Natural killer cell (primary cell): ENCODE data around the gene CLDN12. TPM values are rescaled to one million over a fixed set of nuclear protein-coding genes. Genes with fewer than 3 reads are reported as not detected.

Source experiments
- ATAC-seq, 3 donors: fragments of 150-1000 bp in 2 of 3; fragments of 200-7000 bp in 1 of 3; cut with Tn5 transposase; 1 replicate in 1 of 3; 2 replicates in 2 of 3; pipeline ENCODE4 v1.10.0; 2021; ENCODE audit warnings: mild to moderate bottlenecking in 2 of 3, moderate library complexity in 2 of 3
- DNase-seq, 2 donors: peaks; one replicate each; pipeline versions ENCODE4 v3.0.0 to v3.0.0-alpha.2; 2013 to 2021; ENCODE audit warnings: mixed read lengths in 1 of 2
- H3K27ac ChIP-seq: one replicate; pipeline ENCODE4 v1.5.1; 2013; ENCODE audit warnings: mild to moderate bottlenecking, low read length
- H3K27me3 ChIP-seq: one replicate; pipeline ENCODE4 v1.6.1; 2013; ENCODE audit warnings: low read length; ENCODE audit not compliant: control insufficient read depth, insufficient read depth
- H3K36me3 ChIP-seq: one replicate; pipeline ENCODE4 v1.6.1; 2013; ENCODE audit warnings: low read length; ENCODE audit not compliant: control insufficient read depth, insufficient read depth
- H3K4me1 ChIP-seq: one replicate; pipeline ENCODE4 v1.6.1; 2013; ENCODE audit warnings: low read length; ENCODE audit not compliant: control insufficient read depth, insufficient read depth
- H3K4me3 ChIP-seq: one replicate; pipeline ENCODE4 v1.5.1; 2013; ENCODE audit warnings: low read length
- H3K9me3 ChIP-seq: one replicate; pipeline ENCODE4 v1.6.1; 2013; ENCODE audit warnings: low read length; ENCODE audit not compliant: control insufficient read depth, insufficient read depth
- H3K27ac Mint-ChIP-seq, 2 donors: one replicate each; pipeline ENCODE4 v1.8.0; 2022; ENCODE audit warnings: mild to moderate bottlenecking in 2 of 2, mixed read lengths in 2 of 2, moderate library complexity in 1 of 2
- H3K27me3 Mint-ChIP-seq, 2 donors: one replicate each; pipeline ENCODE4 v1.8.0; 2022; ENCODE audit warnings: low read depth in 2 of 2, mixed read lengths in 2 of 2
- H3K36me3 Mint-ChIP-seq: one replicate; pipeline ENCODE4 v1.8.0; 2022; ENCODE audit warnings: mixed read lengths
- H3K4me1 Mint-ChIP-seq, 2 donors: one replicate each; pipeline ENCODE4 v1.8.0; 2022; ENCODE audit warnings: mixed read lengths in 2 of 2
- H3K4me3 Mint-ChIP-seq: one replicate; pipeline ENCODE4 v1.8.0; 2022; ENCODE audit warnings: mild to moderate bottlenecking, moderate library complexity, mixed read lengths
- H3K9me3 Mint-ChIP-seq, 2 donors: one replicate each; pipeline ENCODE4 v1.8.0; 2022; ENCODE audit warnings: mixed read lengths in 2 of 2
- WGBS: methylation state at CpG from one replicate; pipeline ENCODE4 v1.1.7; 2013; ENCODE audit warnings: missing lambda C conversion rate; ENCODE audit not compliant: insufficient coverage; 5-methylcytosine and 5-hydroxymethylcytosine counted together
- intact Hi-C: fragments of 100-400 bp; cut with micrococcal nuclease; formaldehyde crosslinking; loops from one replicate; pipeline ENCODE4 v1.14.2; 2022
- total RNA-seq, 4 donors: library from RNA; stranded (reverse); fragments of 120-200 nt in 1 of 4; gene quantifications; one replicate each; pipeline versions ENCODE4 v1.2.3 to v1.2.4, GENCODE V29; 2013 to 2022
- TF ChIP-seq, protein P1 (sequence below): fragments of 200-600 bp; IDR thresholded peaks from one replicate; pipeline ENCODE4 v1.8.0; 2022; ENCODE audit warnings: antibody characterized with exemption

The CLDN12 gene
- total RNA-seq, 3 donors from 2014 or later (not counting 1 experiment from before 2014, with no cell fraction given): 0.68 to 0.86 (median 0.71) TPM

GRCh38 chr7:90425376-90425775, 22.1 kb downstream of the CLDN12 start:
- Histone ChIP-seq H3K36me3 (no peaks in the 10 kb centered on the region), H3K27me3 (no peaks in the 10 kb centered on the region), H3K27ac (no peak overlapping the region), H3K9me3 (no peaks in the 10 kb centered on the region), H3K4me3 (no peak overlapping the region), H3K4me1 (no peaks in the 10 kb centered on the region)
- no peak overlapping the region for H3K27ac Mint-ChIP-seq
- ATAC-seq (no peak), DNase-seq (no peak)
- 71% methylated on average over 1 of the region's 2 CpGs for WGBS
- H3K9me3 Mint-ChIP-seq: no peaks in the 10 kb centered on the region
- H3K4me1 Mint-ChIP-seq: no peaks in the 10 kb centered on the region
- peaks cover 0 to 8% of the 10 kb centered on the region in 2 donors for H3K27me3 Mint-ChIP-seq
- H3K36me3 Mint-ChIP-seq: no peaks in the 10 kb centered on the region
- intact Hi-C loops: loop anchor here (5.0 kb wide), 2 partner anchors 113 to 1638 kb away; no protein-coding TSS in a partner anchor
- H3K4me3 Mint-ChIP-seq: no peak overlapping the region
- TF ChIP-seq, protein P1, sequence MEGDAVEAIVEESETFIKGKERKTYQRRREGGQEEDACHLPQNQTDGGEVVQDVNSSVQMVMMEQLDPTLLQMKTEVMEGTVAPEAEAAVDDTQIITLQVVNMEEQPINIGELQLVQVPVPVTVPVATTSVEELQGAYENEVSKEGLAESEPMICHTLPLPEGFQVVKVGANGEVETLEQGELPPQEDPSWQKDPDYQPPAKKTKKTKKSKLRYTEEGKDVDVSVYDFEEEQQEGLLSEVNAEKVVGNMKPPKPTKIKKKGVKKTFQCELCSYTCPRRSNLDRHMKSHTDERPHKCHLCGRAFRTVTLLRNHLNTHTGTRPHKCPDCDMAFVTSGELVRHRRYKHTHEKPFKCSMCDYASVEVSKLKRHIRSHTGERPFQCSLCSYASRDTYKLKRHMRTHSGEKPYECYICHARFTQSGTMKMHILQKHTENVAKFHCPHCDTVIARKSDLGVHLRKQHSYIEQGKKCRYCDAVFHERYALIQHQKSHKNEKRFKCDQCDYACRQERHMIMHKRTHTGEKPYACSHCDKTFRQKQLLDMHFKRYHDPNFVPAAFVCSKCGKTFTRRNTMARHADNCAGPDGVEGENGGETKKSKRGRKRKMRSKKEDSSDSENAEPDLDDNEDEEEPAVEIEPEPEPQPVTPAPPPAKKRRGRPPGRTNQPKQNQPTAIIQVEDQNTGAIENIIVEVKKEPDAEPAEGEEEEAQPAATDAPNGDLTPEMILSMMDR: no peak

DNA sequence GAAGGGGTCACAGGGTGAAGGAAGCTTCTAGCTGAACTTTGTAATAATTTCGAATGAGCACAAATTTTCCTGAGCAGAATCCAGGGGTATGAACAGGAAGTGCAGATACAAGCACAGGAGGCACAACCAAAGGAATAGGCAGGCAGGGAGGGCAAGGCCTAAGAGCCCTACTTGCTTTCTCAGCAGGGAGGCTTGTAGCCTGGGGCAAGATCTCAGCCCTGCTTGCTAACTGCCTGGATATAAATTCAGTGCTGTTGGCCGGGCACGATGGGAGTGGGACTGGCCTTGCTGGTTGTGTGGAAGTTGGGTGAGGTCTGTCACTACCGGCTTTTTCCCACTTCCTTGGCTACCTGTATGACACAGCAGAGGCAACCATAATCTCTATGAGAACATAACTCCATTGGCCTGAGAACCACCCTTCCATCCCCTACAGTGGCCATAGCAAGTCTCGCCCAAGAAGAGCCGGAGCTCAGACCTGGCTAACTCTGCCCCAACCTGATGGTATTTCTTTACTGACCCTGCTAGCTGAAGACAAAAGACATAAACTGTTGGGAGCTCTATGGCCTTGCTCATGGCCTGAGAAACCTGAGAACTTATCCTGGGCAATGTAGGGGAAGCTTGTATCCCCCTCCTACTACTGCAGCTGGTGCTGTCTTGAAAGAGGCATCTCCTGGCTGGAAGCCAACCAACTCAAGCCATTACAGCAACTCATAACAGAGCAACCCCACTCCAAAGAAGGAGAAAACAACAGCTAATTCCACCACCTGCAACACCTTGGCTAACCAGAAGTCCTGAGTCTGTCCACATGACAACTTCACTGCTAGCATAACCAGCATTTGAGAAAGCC, 27.6 kb downstream of the CLDN12 start:
- no peak overlapping the region for H3K27ac Mint-ChIP-seq
- WGBS: 87% methylated on average over 4 of the region's 6 CpGs
- DNase-seq: no peak
- Histone ChIP-seq H3K4me1 (no peaks in the 10 kb centered on the region), H3K4me3 (no peak overlapping the region), H3K9me3 (peaks cover 5% of the 10 kb centered on the region), H3K27me3 (no peaks in the 10 kb centered on the region), H3K36me3 (no peaks in the 10 kb centered on the region), H3K27ac (no peak overlapping the region)
- H3K27me3 Mint-ChIP-seq: peaks cover 10 to 11% of the 10 kb centered on the region in 2 donors
- H3K9me3 Mint-ChIP-seq: no peaks in the 10 kb centered on the region
- TF ChIP-seq, protein P1: no peak
- no peak for ATAC-seq
- no peak overlapping the region for H3K4me3 Mint-ChIP-seq
- H3K36me3 Mint-ChIP-seq: no peaks in the 10 kb centered on the region
- no peaks in the 10 kb centered on the region for H3K4me1 Mint-ChIP-seq
- intact Hi-C loops: no loop called here

- ATAC-seq: peak in 1 of 3 donors; percentile 24
- H3K27ac Mint-ChIP-seq: no peak overlapping the region
- H3K27me3 Mint-ChIP-seq: peaks cover 13 to 27% of the 10 kb centered on the region in 2 donors
- no peaks in the 10 kb centered on the region for H3K27me3 ChIP-seq
- H3K9me3 ChIP-seq: peaks cover 5% of the 10 kb centered on the region
- no peak for DNase-seq
- H3K9me3 Mint-ChIP-seq: no peaks in the 10 kb centered on the region
- H3K36me3 ChIP-seq: no peaks in the 10 kb centered on the region
- H3K27ac ChIP-seq: no peak overlapping the region
- WGBS: 79% methylated on average over 10 of the region's 10 CpGs
- H3K4me1 ChIP-seq: no peaks in the 10 kb centered on the region
- H3K36me3 Mint-ChIP-seq: no peaks in the 10 kb centered on the region
- intact Hi-C loops: no loop called here
- no peak overlapping the region for H3K4me3 ChIP-seq
- TF ChIP-seq, protein P1: no peak
- H3K4me3 Mint-ChIP-seq: no peak overlapping the region
- no peaks in the 10 kb centered on the region for H3K4me1 Mint-ChIP-seq
Measured at GRCh38 chr7:90432752-90433151, 29.5 kb downstream of the CLDN12 start.
